GM19043 (cell line): ENCODE measurements around the gene USP53.
A peak's percentile ranks its signal among the peaks of the same experiment; 100 is the strongest.
"Not testable (repeated sequence)": the region's sequence is repeated elsewhere in the genome, so short reads cannot be mapped to it uniquely, and the experiment has no call there.

Experiments used
- ATAC-seq: cut with Tn5 transposase; IDR thresholded peaks from one replicate; pipeline ENCODE4 v1.9.1; 2021; ENCODE audit warnings: low read depth; ENCODE audit not compliant: unreplicated experiment

The USP53 gene

DNA sequence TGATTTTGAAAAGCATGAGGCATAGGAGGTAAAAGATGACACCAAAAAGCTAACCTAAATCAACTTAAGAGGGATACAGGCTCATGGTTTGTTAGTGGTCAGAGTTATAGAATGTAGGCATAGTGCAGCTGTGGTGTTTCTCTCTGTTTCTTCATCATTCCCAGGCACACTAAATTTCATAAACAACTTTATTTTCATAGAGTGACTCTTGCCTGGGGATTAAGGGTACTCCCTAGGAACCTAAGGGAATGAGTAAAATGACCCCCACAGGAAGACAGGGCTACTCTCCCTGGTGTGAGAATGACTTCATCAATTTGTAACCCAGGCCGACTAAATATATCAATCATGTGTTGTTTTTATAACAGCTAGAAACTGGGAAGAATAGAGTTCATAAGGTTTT lies 98.3 kb downstream of the USP53 start:
- no peak for ATAC-seq

DNA sequence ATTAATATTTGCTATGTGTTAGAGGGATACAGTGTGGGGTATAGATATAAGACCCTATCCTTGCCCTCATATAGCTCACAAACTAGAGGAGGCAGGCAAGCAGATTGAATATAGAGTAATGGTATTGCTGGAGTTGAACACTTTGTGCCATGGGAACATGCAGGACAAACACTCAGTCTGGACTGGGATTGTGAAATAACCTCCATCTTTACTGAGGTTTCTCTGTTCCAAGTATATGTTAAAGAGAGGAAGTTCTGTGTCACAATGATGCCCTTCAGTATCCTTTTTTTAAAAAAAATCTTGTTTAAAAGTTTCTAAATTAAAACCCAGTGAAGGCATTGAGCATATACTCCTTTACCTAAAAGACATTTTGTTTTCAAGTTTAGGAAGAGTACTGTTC lies 100.7 kb downstream of the USP53 start:
- no peak for ATAC-seq

- peak; percentile 62 for ATAC-seq
Measured at GRCh38 chr4:119314356-119314755, 101.8 kb downstream of the USP53 start.

DNA sequence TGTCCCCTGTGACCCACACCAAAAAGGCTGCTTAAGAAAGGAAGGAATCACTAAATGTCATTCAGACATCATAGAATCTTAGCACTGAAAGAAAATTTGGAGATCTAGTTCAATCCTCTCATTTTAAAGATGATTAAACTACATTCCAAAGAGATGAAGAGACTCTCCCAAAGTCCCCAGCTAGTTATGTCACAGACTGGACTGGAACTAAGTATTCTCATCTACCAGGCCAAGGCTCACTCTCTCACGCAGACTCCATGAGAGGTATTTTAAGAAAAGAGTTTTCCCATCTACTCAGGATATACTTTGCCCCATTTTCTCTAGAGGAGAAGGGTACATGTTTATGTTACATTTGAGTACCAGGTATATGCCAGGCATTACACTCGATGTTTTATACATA lies 102.5 kb downstream of the USP53 start:
- ATAC-seq: no peak

GRCh38 chr4:119317990-119318389 lies 105.5 kb downstream of the USP53 start:
- ATAC-seq: no peak

DNA sequence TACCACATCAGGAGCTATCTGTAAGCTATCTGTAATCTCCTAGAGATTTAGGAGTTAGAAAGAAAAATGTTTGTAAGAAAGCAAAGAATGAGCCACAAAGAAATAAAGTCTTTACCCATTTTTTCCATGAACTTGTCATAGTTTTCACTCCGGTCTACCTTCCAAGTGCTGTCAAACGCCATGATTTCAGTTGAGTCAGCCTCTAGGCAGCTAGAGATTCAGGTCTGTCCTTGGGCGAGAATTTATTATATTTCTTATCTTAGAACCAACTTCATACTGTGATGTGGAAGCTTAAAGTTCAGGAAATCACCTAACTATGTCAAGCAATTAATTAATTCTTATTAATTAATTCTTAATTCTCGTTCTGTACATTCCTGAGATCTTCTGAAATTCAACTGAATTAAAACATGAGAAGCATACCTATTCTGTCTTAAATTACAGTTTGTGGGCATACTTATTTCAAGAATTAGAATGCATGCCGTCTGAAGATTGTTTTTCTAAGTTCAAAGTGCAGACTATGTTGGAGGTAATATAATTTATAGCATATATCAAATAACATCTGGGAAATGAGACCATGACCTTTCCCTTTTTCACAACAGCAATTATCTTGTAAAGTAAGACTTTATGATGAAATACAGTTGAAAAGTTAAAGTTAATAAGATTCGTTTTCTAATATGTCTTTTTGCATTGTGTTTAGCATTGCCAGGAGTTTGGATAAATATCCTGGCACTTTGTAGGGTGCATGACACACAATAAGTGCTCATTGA lies 109.6 kb downstream of the USP53 start, which contains the start of gene FABP2:
FABP2 (minus strand) TSS at position 218 of the 767 bp plus-strand sequence; CDS start at position 182, 36 bp downstream.
- no peak for ATAC-seq

- ATAC-seq: no peak
Measured at GRCh38 chr4:119328695-119329094, 116.2 kb downstream of the USP53 start.

GRCh38 chr4:119329835-119330620 lies 117.5 kb downstream of the USP53 start:
- no peak for ATAC-seq

DNA sequence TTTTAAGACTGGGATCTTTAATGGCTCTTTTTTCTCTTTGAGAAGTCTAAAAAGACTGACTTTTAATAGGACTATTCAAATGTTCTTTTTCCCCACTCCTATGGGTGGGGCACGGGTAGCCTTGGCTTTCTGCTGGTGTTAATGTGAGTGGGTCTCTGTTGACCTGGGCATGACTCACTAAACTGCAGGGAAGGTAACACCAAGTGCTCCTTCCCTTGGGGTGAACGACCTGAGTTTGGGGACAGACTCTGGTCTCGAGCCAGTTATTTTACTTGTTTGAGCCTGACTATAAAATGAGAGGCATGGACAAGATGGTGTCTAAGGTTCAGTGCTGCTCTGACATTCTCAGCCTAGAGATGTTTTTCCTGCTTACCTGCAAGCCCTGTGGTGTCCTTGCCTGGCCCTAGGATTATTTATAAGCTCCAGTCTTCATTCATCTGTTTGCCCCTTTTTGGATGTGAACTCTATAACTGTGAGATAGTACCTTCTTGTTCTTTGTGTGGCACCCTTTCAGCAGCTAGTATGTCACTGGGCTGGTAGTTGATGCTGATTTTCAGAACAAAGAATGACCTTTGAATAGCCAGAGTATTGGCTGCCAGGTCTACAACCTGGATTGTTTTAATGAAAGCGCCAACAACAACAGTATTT lies 123.9 kb downstream of the USP53 start:
- ATAC-seq: not testable (repeated sequence)

GRCh38 chr4:119337010-119337409 lies 124.5 kb downstream of the USP53 start:
- ATAC-seq: no peak

DNA sequence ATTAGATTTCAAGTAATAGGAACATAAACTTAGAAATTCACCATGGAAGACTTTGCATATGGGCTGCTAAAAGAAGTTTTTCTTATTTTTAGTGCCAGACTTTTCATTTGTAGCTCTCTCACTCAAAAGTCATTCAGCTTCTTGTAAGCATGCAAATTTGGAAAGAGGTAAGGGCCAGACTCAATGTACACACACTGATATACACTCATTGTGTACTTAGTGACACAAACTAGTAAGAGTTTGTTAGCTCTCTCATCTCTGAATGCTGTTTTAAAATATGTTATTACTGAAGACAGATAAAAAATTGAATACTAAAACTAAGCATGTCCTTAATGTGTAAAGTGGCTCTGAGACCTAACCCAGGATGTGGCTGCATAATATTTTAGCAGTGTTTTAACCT lies 127.4 kb downstream of the USP53 start:
- not testable (repeated sequence) for ATAC-seq

DNA sequence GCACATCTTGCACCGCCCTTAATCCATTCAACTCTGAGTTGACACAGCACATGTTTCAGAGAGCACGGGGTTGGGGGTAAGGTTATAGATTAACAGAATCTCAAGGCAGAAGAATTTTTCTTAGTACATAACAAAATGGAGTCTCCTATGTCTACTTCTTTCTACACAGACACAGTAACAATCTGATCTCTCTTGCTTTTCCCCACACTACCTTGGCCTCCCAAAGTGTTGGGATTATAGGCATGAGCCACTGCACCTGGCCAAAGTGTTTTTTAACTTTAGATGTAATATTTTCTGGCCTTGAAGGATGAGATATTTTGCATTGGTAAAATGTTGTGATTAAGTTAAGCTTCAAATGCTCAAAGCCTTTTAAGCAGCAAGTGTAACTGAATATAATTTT lies 130.8 kb downstream of the USP53 start:
- not testable (repeated sequence) for ATAC-seq
